HL-60 (cell line): Measurements from ENCODE around the gene ZNF423.

Source experiments
- CTCF ChIP-seq: IDR thresholded peaks from one replicate; pipeline ENCODE4 v1.5.1; 2011; ENCODE audit warnings: low read length, control low read depth, inconsistent platforms; ENCODE audit not compliant: insufficient read depth
- GABPA ChIP-seq: IDR thresholded peaks from 2 replicates; pipeline ENCODE4 v1.6.1; 2012; ENCODE audit warnings: low read depth
- POLR2AphosphoS5 ChIP-seq: IDR thresholded peaks from 2 replicates; pipeline ENCODE4 v1.6.1; 2012; ENCODE audit warnings: low read depth
- TF ChIP-seq, protein P1 (sequence below): IDR thresholded peaks from 2 replicates; pipeline ENCODE4 v1.6.1; 2012; ENCODE audit warnings: low read depth; ENCODE audit not compliant: insufficient replicate concordance

- TF ChIP-seq CTCF, result no peak
- TF ChIP-seq POLR2AphosphoS5, result no peak
- no peak for TF ChIP-seq GABPA
- TF ChIP-seq, protein P1, sequence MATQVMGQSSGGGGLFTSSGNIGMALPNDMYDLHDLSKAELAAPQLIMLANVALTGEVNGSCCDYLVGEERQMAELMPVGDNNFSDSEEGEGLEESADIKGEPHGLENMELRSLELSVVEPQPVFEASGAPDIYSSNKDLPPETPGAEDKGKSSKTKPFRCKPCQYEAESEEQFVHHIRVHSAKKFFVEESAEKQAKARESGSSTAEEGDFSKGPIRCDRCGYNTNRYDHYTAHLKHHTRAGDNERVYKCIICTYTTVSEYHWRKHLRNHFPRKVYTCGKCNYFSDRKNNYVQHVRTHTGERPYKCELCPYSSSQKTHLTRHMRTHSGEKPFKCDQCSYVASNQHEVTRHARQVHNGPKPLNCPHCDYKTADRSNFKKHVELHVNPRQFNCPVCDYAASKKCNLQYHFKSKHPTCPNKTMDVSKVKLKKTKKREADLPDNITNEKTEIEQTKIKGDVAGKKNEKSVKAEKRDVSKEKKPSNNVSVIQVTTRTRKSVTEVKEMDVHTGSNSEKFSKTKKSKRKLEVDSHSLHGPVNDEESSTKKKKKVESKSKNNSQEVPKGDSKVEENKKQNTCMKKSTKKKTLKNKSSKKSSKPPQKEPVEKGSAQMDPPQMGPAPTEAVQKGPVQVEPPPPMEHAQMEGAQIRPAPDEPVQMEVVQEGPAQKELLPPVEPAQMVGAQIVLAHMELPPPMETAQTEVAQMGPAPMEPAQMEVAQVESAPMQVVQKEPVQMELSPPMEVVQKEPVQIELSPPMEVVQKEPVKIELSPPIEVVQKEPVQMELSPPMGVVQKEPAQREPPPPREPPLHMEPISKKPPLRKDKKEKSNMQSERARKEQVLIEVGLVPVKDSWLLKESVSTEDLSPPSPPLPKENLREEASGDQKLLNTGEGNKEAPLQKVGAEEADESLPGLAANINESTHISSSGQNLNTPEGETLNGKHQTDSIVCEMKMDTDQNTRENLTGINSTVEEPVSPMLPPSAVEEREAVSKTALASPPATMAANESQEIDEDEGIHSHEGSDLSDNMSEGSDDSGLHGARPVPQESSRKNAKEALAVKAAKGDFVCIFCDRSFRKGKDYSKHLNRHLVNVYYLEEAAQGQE, result no peak
Observed at GRCh38 chr16:49662569-49662968, 193.3 kb downstream of the ZNF423 start.
